ENCODE data around the gene HAPLN2.

The HAPLN2 gene

GRCh38 chr1:156596426-156596825 lies 22.8 kb upstream of the HAPLN2 start (continued):
- TF ChIP-seq ZNF561 (tag by site-specific recombination; IDR thresholded peaks at IDR 0.05; ENCODE audit: borderline replicate concordance) (no peak), ZNF366 (tag by site-specific recombination; conservative IDR thresholded peaks at IDR 0.05) (no peak), TSHZ1 (tag by site-specific recombination; IDR thresholded peaks at IDR 0.05; ENCODE audit: borderline replicate concordance) (no peak), ZNF701 (tag by site-specific recombination; IDR thresholded peaks at IDR 0.05) (no peak), ZNF121 (tag by site-specific recombination; IDR thresholded peaks at IDR 0.05) (no peak), ZNF404 (tag by site-specific recombination; IDR thresholded peaks at IDR 0.05) (no peak), ZNF174 (tag by site-specific recombination; IDR thresholded peaks at IDR 0.05) (no peak)
- TF ChIP-seq, protein P1, sequence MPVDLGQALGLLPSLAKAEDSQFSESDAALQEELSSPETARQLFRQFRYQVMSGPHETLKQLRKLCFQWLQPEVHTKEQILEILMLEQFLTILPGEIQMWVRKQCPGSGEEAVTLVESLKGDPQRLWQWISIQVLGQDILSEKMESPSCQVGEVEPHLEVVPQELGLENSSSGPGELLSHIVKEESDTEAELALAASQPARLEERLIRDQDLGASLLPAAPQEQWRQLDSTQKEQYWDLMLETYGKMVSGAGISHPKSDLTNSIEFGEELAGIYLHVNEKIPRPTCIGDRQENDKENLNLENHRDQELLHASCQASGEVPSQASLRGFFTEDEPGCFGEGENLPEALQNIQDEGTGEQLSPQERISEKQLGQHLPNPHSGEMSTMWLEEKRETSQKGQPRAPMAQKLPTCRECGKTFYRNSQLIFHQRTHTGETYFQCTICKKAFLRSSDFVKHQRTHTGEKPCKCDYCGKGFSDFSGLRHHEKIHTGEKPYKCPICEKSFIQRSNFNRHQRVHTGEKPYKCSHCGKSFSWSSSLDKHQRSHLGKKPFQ (tag by site-specific recombination; IDR thresholded peaks at IDR 0.05), result no peak
- TF ChIP-seq, protein P2, sequence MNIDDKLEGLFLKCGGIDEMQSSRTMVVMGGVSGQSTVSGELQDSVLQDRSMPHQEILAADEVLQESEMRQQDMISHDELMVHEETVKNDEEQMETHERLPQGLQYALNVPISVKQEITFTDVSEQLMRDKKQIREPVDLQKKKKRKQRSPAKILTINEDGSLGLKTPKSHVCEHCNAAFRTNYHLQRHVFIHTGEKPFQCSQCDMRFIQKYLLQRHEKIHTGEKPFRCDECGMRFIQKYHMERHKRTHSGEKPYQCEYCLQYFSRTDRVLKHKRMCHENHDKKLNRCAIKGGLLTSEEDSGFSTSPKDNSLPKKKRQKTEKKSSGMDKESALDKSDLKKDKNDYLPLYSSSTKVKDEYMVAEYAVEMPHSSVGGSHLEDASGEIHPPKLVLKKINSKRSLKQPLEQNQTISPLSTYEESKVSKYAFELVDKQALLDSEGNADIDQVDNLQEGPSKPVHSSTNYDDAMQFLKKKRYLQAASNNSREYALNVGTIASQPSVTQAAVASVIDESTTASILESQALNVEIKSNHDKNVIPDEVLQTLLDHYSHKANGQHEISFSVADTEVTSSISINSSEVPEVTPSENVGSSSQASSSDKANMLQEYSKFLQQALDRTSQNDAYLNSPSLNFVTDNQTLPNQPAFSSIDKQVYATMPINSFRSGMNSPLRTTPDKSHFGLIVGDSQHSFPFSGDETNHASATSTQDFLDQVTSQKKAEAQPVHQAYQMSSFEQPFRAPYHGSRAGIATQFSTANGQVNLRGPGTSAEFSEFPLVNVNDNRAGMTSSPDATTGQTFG (tag by site-specific recombination; IDR thresholded peaks at IDR 0.05; ENCODE audit: borderline replicate concordance), result no peak

- H3K4me1 ChIP-seq (ENCODE audit: control insufficient read depth, insufficient read depth, low read length), result no peaks in the 10 kb centered on the region
- H3K4me3 ChIP-seq (ENCODE audit: low read depth, low read length), result no peak overlapping the region
- no peak overlapping the region for H3K27ac ChIP-seq (ENCODE audit: extremely low read depth, low read depth, low read length)
- no peaks in the 10 kb centered on the region for H3K9me3 ChIP-seq (ENCODE audit: control insufficient read depth, insufficient read depth, low read depth, low read length)
- peaks cover 0 to 66% of the 10 kb centered on the region in 2 experiments; a peak in 1 of 3 replicates for H3K36me3 ChIP-seq (ENCODE audit: control insufficient read depth in 2 of 2, insufficient read depth in 1 of 2, low read length in 2 of 2)
- CTCF ChIA-PET, result interaction anchor here (0.9 to 3.3 kb wide), 4 partner anchors 7 to 26 kb away, joined by 3 to 15 read pairs (median 8); partner anchors contain the start of gene NAXE
- POLR2A ChIA-PET, result no interaction called here
- TF ChIP-seq ZNF701 (tag by site-specific recombination; IDR thresholded peaks at IDR 0.05) (no peak), ZNF837 (tag by site-specific recombination; IDR thresholded peaks at IDR 0.05) (no peak), PBX3 (CRISPR knock-in tag; IDR thresholded peaks at IDR 0.05) (no peak), ZNF768 (tag by site-specific recombination; IDR thresholded peaks at IDR 0.05) (no peak), ZNF785 (tag by site-specific recombination; IDR thresholded peaks at IDR 0.05) (no peak), ZNF561 (tag by site-specific recombination; IDR thresholded peaks at IDR 0.05; ENCODE audit: borderline replicate concordance) (no peak), ZNF366 (tag by site-specific recombination; conservative IDR thresholded peaks at IDR 0.05) (no peak), ZNF426 (tag by site-specific recombination; IDR thresholded peaks at IDR 0.05) (no peak), ZNF707 (tag by site-specific recombination; IDR thresholded peaks at IDR 0.05) (no peak), ZNF202 (tag by site-specific recombination; IDR thresholded peaks at IDR 0.05; ENCODE audit: borderline replicate concordance) (no peak)
- TF ChIP-seq, protein P3, sequence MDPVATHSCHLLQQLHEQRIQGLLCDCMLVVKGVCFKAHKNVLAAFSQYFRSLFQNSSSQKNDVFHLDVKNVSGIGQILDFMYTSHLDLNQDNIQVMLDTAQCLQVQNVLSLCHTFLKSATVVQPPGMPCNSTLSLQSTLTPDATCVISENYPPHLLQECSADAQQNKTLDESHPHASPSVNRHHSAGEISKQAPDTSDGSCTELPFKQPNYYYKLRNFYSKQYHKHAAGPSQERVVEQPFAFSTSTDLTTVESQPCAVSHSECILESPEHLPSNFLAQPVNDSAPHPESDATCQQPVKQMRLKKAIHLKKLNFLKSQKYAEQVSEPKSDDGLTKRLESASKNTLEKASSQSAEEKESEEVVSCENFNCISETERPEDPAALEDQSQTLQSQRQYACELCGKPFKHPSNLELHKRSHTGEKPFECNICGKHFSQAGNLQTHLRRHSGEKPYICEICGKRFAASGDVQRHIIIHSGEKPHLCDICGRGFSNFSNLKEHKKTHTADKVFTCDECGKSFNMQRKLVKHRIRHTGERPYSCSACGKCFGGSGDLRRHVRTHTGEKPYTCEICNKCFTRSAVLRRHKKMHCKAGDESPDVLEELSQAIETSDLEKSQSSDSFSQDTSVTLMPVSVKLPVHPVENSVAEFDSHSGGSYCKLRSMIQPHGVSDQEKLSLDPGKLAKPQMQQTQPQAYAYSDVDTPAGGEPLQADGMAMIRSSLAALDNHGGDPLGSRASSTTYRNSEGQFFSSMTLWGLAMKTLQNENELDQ (tag by site-specific recombination; IDR thresholded peaks at IDR 0.05; ENCODE audit: low read depth), result no peak
- TF ChIP-seq, protein P4, sequence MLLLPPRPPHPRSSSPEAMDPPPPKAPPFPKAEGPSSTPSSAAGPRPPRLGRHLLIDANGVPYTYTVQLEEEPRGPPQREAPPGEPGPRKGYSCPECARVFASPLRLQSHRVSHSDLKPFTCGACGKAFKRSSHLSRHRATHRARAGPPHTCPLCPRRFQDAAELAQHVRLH (tag by site-specific recombination; IDR thresholded peaks at IDR 0.05), result no peak
- TF ChIP-seq, protein P5, sequence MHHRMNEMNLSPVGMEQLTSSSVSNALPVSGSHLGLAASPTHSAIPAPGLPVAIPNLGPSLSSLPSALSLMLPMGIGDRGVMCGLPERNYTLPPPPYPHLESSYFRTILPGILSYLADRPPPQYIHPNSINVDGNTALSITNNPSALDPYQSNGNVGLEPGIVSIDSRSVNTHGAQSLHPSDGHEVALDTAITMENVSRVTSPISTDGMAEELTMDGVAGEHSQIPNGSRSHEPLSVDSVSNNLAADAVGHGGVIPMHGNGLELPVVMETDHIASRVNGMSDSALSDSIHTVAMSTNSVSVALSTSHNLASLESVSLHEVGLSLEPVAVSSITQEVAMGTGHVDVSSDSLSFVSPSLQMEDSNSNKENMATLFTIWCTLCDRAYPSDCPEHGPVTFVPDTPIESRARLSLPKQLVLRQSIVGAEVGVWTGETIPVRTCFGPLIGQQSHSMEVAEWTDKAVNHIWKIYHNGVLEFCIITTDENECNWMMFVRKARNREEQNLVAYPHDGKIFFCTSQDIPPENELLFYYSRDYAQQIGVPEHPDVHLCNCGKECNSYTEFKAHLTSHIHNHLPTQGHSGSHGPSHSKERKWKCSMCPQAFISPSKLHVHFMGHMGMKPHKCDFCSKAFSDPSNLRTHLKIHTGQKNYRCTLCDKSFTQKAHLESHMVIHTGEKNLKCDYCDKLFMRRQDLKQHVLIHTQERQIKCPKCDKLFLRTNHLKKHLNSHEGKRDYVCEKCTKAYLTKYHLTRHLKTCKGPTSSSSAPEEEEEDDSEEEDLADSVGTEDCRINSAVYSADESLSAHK (tag by site-specific recombination; IDR thresholded peaks at IDR 0.05), result no peak
- TF ChIP-seq, protein P6, sequence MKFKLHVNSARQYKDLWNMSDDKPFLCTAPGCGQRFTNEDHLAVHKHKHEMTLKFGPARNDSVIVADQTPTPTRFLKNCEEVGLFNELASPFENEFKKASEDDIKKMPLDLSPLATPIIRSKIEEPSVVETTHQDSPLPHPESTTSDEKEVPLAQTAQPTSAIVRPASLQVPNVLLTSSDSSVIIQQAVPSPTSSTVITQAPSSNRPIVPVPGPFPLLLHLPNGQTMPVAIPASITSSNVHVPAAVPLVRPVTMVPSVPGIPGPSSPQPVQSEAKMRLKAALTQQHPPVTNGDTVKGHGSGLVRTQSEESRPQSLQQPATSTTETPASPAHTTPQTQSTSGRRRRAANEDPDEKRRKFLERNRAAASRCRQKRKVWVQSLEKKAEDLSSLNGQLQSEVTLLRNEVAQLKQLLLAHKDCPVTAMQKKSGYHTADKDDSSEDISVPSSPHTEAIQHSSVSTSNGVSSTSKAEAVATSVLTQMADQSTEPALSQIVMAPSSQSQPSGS (tag by site-specific recombination; IDR thresholded peaks at IDR 0.05; ENCODE audit: low read depth), result no peak
Measured at GRCh38 chr1:156598125-156598524, 21.1 kb upstream of the HAPLN2 start.
